MM.1S (cell line): Measurements from ENCODE around the gene ERC2.

ENCODE experiments used
- DNase-seq: peaks from one replicate; pipeline ENCODE4 v3.0.0-alpha.2; 2015
- H2AFZ ChIP-seq: fragments of 300-600 bp; sonication (generic); 2 replicates; pipeline ENCODE4 v1.6.0; 2016; ENCODE audit warnings: antibody characterized with exemption, low read length
- H3F3A ChIP-seq: fragments of 300-600 bp; sonication (generic); 2 replicates; pipeline ENCODE4 v1.6.1; 2016; ENCODE audit warnings: mild to moderate bottlenecking, antibody characterized with exemption, low read length, moderate library complexity, mixed read lengths; ENCODE audit not compliant: insufficient read depth
- H3K27ac ChIP-seq: fragments of 300-600 bp; sonication (generic); 2 replicates; pipeline ENCODE4 v1.5.1; 2016; ENCODE audit warnings: mild to moderate bottlenecking, low read length
- H3K27me3 ChIP-seq: fragments of 300-600 bp; sonication (generic); replicated peaks from 2 replicates; pipeline ENCODE4 v1.6.0; 2016; ENCODE audit warnings: low read length; ENCODE audit not compliant: insufficient read depth
- H3K36me3 ChIP-seq: fragments of 300-600 bp; sonication (generic); replicated peaks from 2 replicates; pipeline ENCODE4 v1.6.1; 2016; ENCODE audit warnings: mild to moderate bottlenecking, low read length, mixed read lengths; ENCODE audit not compliant: insufficient read depth
- H3K4me1 ChIP-seq: fragments of 300-600 bp; sonication (generic); 2 replicates; pipeline ENCODE4 v1.6.1; 2016; ENCODE audit warnings: low read length, mixed read lengths
- H3K4me2 ChIP-seq: fragments of 300-600 bp; sonication (generic); 2 replicates; pipeline ENCODE4 v1.6.0; 2016; ENCODE audit warnings: low read depth, low read length
- H3K4me3 ChIP-seq: fragments of 300-600 bp; sonication (generic); 2 replicates; pipeline ENCODE4 v1.5.1; 2016; ENCODE audit warnings: low read length, mixed read lengths
- H3K79me2 ChIP-seq: fragments of 300-600 bp; sonication (generic); 2 replicates; pipeline ENCODE4 v1.6.1; 2016; ENCODE audit warnings: mixed run types, low read length, mixed read lengths
- H3K9ac ChIP-seq: fragments of 300-600 bp; sonication (generic); 2 replicates; pipeline ENCODE4 v1.6.1; 2016; ENCODE audit warnings: low read length, mixed read lengths
- H3K9me2 ChIP-seq: fragments of 300-600 bp; sonication (generic); replicated peaks from 2 replicates; pipeline ENCODE4 v1.6.1; 2016; ENCODE audit warnings: mild to moderate bottlenecking, low read length, mixed read lengths; ENCODE audit not compliant: insufficient read depth
- H3K9me3 ChIP-seq: fragments of 300-600 bp; sonication (generic); replicated peaks from 2 replicates; pipeline ENCODE4 v1.6.1; 2016; ENCODE audit warnings: mild to moderate bottlenecking, low read length, mixed read lengths; ENCODE audit not compliant: insufficient read depth
- H4K20me1 ChIP-seq: fragments of 300-600 bp; sonication (generic); 2 replicates; pipeline ENCODE4 v1.6.1; 2016; ENCODE audit warnings: mild to moderate bottlenecking, low read length, moderate library complexity, mixed read lengths; ENCODE audit not compliant: insufficient read depth
- CTCF ChIP-seq: fragments of 300-600 bp; sonication (generic); IDR thresholded peaks from 2 replicates; pipeline ENCODE4 v1.5.1; 2016; ENCODE audit warnings: antibody characterized with exemption, low read length, mixed read lengths
- EZH2 ChIP-seq: fragments of 300-600 bp; sonication (generic); optimal IDR thresholded peaks from 2 replicates; pipeline ENCODE3; 2017; ENCODE audit warnings: low read depth, mild to moderate bottlenecking, antibody characterized with exemption, low read length, mixed read lengths
- EZH2phosphoT487 ChIP-seq: fragments of 300-600 bp; sonication (generic); IDR thresholded peaks from 2 replicates; pipeline ENCODE4 v1.6.1; 2018; ENCODE audit warnings: antibody characterized with exemption, low read length

ERC2 gene

DNA sequence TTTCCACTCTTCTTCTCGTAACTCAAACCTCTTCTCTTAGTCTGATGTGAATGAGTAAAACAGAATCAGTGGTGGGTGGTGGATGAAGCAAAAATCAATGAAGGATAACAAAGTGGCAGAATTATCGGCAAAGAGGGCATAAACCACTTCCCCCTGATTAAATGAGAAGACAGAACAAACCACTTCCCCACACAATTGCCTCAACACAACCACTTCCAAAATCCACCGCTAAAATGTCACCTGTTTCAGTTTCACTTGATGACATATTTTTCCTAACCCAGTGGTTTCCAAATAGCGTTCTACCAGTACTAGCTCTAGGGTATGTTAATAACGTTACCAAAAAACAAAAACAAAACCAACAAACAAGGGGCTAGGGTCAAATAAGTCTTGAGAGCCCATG is 502.5 kb downstream of the ERC2 start:
- TF ChIP-seq EZH2 (no peak), CTCF (no peak), EZH2phosphoT487 (no peak)
- Histone ChIP-seq H3F3A (no peaks in the 10 kb centered on the region), H4K20me1 (no peaks in the 10 kb centered on the region), H3K4me3 (no peak overlapping the region), H3K9me2 (no peaks in the 10 kb centered on the region), H3K9me3 (no peaks in the 10 kb centered on the region), H3K36me3 (no peaks in the 10 kb centered on the region), H3K27me3 (no peaks in the 10 kb centered on the region), H3K9ac (no peak overlapping the region), H3K4me1 (no peaks in the 10 kb centered on the region), H3K27ac (no peak overlapping the region), H2AFZ (no peak overlapping the region), H3K79me2 (no peaks in the 10 kb centered on the region), H3K4me2 (no peak overlapping the region; the same call in 1 of the 2 replicates)
- no peak for DNase-seq

DNA sequence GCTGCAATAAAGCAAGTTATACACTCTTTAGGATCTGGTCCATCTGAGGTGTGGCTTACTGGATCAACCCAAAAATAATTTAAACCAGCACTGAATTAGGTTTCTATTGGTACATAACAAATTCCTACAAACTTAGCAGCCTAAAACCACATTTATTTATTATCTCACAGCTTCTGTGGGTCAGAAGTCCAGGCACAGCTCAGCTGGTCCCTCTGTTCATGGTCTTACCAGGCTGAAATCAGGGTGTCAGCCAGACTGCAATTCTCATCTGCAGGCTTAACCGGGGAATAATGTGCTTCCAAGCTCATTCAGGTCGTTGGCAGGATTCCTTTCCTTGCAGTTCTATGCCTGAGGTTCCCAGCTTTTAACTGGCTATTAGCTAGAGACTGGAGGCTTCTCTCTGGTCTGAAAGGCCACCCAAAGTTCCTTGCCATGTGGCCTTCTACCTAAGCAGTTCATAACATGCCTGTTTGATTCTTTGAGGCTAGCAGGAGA is 503.7 kb downstream of the ERC2 start:
- Histone ChIP-seq H3K27ac (no peak overlapping the region), H2AFZ (no peak overlapping the region), H3K4me2 (no peak overlapping the region), H3K4me1 (no peaks in the 10 kb centered on the region), H3K27me3 (no peaks in the 10 kb centered on the region), H4K20me1 (no peaks in the 10 kb centered on the region), H3K9me2 (no peaks in the 10 kb centered on the region), H3K9me3 (no peaks in the 10 kb centered on the region), H3F3A (no peaks in the 10 kb centered on the region), H3K79me2 (no peaks in the 10 kb centered on the region), H3K9ac (no peak overlapping the region), H3K36me3 (no peaks in the 10 kb centered on the region), H3K4me3 (no peak overlapping the region)
- no peak for TF ChIP-seq EZH2
- no peak for TF ChIP-seq CTCF
- TF ChIP-seq EZH2phosphoT487 = no peak
- no peak for DNase-seq

- Histone ChIP-seq H3K4me3 (no peak overlapping the region), H3K27ac (no peak overlapping the region), H2AFZ (no peak overlapping the region), H3K9ac (no peak overlapping the region), H3K79me2 (no peaks in the 10 kb centered on the region), H3K4me1 (no peaks in the 10 kb centered on the region), H3F3A (no peaks in the 10 kb centered on the region), H3K36me3 (no peaks in the 10 kb centered on the region), H3K9me3 (no peaks in the 10 kb centered on the region), H3K9me2 (no peaks in the 10 kb centered on the region), H3K4me2 (no peak overlapping the region), H3K27me3 (no peaks in the 10 kb centered on the region), H4K20me1 (no peaks in the 10 kb centered on the region)
- TF ChIP-seq EZH2phosphoT487 (no peak), CTCF (no peak), EZH2 (no peak)
- DNase-seq = no peak
Measured at GRCh38 chr3:55963601-55964000, 504.7 kb downstream of the ERC2 start.
